Stomach (tissue), 4 donors: ENCODE data around the gene CRYBA2.

Experiments
- POLR2AphosphoS5 ChIP-seq, 3 donors: sonication (generic); formaldehyde crosslinking; IDR thresholded peaks; one replicate each; pipeline ENCODE4 v1.6.1; 2016; ENCODE audit warnings: antibody characterized with exemption in 3 of 3
- TF ChIP-seq, protein P1 (sequence below), 7 experiments: fragments of 450-650 bp in 4 of 7; fragments of 200-600 bp in 3 of 7; sonication (generic) in 3 of 7; IDR thresholded peaks; one replicate each; pipeline ENCODE4 v1.5.1; 2016 to 2019; ENCODE audit warnings: antibody characterized with exemption in 7 of 7, control low read depth in 2 of 7, mild to moderate bottlenecking in 1 of 7

DNA sequence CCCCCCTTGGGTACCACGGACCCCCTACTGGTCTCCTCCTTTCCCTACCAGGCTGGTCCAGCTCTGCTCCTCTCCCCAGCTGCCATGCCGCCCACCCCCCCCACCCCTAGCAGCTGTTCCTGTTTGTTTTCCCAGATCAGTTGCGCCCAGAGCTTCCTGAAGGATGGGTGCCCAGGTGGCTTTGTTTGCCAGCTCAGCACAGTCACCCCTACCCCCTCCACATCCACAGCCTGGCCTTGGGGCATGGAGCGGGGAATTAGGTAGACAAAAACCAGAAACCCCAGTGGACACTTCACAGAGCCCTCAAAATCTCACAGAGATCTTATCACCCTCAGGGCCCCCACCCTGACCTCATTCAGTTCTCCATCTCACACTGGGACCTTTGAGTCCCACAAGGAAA, 3.7 kb upstream of the CRYBA2 start:
- TF ChIP-seq, protein P1, sequence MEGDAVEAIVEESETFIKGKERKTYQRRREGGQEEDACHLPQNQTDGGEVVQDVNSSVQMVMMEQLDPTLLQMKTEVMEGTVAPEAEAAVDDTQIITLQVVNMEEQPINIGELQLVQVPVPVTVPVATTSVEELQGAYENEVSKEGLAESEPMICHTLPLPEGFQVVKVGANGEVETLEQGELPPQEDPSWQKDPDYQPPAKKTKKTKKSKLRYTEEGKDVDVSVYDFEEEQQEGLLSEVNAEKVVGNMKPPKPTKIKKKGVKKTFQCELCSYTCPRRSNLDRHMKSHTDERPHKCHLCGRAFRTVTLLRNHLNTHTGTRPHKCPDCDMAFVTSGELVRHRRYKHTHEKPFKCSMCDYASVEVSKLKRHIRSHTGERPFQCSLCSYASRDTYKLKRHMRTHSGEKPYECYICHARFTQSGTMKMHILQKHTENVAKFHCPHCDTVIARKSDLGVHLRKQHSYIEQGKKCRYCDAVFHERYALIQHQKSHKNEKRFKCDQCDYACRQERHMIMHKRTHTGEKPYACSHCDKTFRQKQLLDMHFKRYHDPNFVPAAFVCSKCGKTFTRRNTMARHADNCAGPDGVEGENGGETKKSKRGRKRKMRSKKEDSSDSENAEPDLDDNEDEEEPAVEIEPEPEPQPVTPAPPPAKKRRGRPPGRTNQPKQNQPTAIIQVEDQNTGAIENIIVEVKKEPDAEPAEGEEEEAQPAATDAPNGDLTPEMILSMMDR (IDR thresholded peaks at IDR 0.05): no peak
- no peak for TF ChIP-seq POLR2AphosphoS5 (IDR thresholded peaks at IDR 0.05)
